ENCODE results near the gene TERT.

The TERT gene

DNA sequence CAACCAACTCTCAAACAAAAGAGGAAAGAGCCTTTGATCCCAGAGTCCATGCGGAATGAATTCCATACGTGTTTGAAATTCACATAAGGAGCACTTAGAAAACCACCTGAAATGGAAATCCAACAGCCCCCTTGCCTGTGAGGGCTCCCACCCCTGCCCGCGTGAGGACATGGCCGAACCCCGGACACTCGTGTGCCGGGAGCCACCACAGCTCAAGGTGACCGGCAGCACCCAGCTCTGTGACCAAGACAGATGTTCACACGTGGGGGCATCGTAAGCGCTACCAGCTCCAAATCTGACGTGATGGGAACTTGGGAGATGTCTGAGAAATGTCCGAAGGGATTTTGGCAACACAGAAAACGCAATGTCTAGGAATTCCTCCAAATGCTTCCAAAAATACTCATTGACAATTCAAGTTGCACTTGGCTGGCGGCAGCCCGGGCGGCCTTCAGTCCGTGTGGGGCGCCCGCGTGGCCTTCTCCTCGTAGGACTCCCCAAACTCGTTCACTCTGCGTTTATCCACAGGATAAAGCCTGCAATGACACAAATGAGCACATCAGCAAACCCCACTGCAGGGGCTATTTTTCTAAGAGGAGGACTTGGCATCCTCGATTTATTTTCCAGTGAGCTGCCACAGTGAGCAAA lies 23.2 kb upstream of the TERT start:
- no peak for DNase-seq

DNA sequence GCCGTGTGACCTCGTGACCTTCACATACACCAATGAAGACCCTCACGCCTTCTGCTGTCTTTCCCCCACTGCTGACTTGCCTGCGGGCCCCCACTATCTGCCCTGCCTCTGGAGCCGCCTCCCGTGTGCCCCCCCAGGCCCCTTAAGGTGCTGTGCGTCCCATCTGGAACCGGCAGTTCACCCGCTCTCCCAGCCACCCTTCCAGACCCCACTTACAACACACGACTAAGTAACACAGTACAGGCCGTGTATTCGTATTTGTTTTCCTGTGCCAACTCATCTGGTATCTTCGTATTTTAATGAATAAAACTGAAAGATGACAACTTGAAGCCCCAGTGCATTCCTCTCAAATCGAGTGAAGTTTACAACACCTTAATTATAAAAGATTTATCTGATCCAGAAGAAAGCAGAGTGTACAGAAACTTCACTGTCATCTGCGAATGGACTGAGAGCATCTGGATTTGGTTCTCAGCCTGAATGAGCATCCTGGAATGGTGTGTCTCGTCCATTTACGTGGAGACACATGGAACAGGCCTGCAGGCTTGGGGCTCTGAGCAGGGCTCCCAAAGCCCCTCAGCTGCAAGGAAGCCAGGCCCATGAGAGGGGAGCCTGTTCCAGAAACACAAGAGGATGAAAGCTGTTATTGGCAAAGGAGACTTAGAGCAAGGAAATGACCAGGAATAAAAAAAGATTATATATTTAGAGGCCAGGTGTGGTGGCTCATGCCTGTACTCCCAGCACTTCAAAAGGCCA lies 21.9 kb upstream of the TERT start:
- DNase-seq = no peak

DNA sequence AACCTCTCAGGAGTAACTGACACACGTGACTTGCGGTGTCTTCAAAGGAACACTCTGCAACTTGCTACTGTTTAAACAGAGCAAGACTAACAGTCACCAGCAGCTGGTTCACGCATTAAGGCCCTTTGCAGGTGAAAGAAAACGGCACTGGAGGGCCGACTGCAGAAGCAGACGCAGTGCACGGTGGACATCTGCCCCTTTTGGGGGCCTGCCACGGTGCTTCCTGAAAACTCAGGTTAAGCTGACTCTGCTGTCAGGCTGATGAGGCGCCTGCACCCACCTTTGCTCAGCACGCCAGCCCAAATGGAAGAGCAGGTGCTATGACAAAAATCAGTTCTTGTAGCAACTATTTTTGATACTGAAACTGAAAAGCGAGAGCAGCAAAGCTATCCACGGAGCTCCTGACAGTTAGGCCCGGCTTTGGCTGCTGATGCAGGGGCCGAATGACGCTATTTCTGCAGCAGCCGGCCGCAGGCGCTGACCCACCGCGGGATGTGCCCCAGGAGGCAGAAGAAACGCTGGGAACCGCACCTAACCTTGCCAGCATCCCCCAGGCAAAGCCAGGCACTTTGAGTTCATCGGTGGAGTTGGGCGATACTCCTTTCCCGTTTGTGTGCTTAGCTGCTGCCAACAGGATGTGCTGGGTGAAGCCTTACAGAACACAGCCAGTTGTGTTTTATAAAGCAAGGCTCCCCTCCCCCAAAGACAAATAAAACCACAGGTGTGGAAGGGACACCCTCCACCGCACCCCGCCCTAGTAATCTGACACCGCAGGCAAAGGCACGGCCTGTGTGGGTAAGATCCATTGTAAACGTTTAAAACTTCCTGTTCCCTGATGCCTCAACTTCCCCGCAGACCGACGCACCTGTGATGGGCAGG lies 21.1 kb upstream of the TERT start:
- peak; percentile 58 for DNase-seq

DNA sequence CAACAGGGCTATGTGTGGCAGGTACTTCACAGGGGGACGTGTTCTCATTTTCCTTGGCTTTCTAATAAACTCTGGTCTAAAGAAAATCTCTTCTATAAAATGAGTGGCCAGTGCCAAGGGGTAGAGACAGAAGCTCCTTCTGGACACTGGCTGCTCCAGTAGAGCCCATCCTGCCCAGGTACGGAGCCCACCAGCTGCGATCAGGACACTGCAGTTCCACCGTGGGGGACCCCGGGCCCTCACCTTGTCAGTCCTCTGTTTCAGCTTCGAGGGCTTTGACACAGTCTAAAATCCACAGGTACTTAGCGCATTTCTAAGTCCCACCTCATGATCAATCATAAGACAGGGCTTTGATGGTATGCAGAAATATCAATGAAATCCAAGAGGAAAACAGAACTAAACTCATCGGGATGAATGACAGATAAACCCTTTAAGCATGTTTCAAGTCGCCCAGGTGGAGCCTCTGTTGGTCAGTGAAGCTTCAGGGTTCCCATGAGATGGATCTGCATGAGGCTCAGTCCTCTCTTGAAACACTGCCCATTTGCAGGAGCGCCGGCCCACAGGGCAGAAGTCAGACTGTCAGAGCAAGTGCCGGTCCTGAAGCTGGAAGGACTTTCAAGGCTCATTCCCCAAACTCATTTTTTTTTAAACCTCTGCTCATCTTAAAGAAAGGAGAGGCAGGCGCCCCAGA lies 20.3 kb upstream of the TERT start:
- DNase-seq = no peak

DNA sequence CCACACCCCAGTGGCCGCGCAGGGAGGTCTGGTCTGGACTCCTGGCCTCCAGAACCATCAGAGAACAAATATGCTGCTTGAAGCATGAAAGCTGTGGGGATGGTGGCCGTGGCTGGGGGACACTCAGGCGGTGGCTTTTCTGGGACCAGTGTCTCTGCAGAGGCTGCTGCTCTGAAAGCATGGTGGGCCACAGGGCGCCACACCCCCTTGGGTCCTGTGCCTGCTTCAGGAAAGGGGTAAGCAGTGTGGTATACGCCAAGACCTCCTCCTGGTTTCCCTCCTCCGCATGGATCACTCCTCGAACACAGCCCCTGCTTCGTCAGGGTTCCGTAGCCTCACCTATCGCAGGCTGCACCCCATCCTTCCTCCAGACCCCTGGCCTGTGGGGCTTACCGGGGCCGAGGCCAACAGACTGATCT lies 19.7 kb upstream of the TERT start:
- DNase-seq = no peak

DNA sequence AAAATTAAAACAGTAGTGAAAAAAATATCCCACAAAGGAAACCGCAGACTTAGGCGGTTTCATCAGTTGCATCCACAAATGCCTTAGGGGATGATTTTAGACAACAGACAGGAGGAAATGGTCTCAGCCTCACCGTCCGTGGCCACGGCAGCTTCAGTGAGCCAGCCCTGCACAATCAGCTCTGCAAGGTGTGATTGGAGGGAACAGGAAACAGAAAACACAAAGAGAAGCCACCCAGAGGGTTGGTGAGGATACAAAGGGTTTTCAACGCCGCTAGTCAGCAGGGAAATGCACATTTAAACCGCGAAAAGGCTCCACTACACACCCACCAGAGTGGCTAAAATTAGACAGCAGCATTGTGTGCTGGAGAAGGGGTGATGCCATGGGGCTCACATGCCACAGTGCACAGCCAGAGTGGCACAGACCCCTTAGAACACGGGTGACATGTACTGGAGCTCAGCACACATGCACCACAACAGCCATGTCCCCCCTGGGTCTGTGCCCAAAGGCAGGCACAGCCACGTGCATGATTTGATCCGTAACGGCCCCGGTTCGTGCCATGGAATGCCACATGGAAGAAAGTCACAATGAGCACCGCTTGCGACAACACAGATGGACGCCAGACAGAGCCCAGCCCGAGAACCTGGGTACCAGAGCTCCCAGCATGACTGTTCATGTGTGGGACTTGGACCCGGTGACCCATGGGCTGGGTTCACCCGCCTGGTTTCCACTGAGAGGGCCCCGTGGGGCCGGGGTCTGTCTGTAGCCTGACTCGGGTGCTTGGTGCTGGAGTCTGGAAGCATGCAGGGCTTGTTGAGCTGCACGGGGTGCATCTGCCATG lies 18.3 kb upstream of the TERT start:
- DNase-seq = no peak

DNA sequence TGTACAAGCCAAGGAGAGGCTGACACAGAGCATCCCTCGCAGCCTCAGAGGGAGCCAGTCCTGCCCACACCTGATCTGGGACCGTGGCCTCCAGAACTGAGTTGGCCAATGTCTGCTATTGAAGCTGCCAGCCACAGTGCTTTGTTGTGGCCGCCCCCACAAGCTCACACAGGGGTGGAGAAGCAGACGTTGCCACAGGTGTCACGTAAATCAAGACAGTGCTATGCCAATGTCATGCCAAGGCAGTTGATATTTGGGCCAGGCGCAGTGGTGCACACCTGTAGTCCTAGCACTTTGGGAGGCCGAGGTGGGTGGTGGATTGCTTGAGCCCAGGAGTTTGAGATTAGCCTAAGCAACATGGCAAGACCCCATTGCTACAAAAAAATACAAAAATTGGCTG lies 17.3 kb upstream of the TERT start:
- DNase-seq = no peak

DNA sequence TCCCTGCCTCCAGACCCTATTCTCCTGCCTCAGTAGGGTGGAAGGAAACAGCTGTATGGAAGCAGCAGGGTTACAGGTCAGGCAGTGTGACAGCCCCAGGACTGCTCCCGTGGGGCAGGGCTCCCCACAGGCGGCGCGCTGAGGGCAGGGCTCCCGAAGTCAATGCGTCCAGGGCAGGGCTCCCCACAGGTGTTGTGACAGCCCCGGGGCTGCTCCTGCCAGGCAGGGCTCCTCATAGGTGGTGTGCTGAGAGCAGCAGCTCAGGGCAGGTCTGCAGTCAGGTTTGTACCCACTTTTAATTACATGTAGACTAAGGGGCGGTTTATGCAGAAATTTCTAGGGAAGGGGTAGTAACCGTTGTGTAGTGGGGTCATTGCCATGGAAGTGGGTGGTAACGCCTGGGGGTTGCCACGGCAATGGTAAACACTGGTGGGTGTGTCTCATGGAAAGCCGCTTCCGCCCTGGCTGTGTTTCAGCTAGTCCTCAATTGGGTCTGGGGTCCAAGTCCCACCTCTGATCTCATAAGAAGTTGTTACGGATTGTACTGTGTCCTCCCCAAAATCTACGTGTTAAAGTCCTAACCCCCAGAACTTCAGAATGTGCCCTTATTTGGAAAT lies 16.7 kb upstream of the TERT start:
- no peak for DNase-seq

DNA sequence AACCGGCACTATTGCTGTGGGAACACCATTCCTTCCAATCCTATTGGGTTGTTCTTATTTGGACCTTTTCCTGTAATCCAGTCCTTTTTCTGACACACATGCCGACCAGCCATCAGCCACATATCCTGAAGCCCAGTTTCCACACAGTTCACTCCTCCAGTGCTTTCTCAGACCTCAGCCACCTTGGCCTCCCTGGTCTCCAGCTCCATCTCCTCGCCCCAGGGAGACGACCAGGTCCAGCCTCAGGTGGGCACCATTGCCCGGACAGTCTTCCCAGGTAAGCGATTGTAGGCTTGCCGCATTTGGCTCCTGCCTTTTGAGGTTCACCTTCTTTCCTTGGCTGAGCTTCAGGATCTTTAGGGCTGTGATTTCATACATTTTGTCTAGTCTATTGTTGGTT lies 15.2 kb upstream of the TERT start:
- DNase-seq = no peak

DNA sequence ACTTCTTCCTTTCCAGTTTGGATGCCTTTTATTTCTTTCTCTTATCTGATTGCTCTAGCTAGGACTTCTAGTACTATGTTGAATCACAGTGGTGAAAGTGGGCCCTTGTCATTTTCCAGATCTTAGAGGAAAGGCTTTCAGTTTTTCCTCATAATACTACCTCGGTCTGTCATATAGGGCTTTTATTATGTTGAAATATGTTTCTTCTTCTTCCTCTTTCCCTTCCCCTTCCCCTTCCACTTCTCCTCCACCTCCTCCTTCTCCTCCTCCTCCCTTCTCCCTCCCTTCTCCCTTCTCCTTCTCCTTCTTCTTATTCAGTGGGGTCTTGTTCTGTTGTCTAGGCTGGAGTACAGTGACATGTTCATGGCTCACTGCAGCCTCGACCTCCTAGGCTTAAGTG lies 9.2 kb upstream of the TERT start:
- DNase-seq = no peak

DNA sequence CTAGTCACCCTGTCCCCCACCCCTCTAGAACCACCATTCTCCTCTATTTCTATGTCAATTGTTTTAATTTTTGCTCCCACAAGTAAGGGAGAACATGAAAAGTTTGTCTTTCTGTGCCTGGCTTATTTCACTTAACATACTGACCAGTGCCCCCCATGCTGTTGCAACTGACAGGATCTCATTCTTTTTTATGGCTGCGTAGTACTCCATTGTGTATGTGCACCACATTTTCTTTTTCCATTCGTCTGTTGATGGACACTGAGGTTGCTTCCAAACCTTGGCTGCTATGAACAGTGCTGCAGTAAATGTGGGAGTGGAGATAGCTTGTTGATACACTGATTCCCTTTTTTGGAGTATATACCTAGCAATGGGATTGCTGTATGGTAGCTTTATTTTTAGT lies 7.4 kb upstream of the TERT start:
- no peak for DNase-seq

DNA sequence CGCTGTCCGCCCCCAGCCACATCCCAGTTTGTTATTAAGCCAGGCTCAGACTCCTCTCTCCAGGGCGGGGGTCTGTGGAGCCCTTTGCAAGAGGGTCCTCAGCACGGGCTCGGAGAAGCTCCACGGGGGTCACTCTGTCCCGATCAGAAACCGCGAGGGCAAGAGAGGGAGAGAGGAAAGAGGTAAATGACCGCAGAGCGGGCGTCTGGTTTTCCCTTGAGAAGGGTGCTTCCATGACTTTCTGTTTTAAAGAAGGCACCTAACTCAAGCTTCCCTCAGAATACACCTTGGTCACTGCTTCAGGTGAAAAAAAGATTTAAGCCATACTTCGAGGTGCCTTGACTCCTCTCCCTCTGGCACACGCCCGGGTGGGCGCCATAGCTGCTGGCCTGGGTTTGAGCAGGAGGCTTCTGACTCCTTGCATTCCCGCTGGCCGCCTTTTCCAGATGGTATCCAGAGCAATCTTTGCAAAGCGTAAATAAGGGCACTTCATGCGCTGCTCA lies 5.8 kb upstream of the TERT start:
- no peak for DNase-seq

DNA sequence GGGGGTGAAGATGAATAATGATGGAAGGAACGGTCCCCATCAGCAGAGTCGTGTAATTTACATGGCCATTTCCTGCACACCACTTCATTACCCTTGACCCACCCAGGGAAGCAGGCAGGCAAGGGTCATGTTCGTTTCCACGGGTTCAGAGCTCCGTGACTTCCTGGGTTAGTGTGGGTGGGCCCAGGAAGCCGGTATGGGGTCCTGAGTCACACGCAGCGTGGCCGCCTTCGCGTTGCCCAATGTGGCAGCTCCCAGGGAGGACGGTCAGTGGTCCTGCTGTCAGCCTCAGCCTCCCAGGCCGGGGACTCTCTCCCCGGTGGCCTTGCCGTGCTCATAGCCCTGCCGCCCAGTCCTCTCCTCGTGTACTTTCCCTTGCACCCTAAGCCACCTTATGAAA lies 5.1 kb upstream of the TERT start:
- DNase-seq = no peak

DNA sequence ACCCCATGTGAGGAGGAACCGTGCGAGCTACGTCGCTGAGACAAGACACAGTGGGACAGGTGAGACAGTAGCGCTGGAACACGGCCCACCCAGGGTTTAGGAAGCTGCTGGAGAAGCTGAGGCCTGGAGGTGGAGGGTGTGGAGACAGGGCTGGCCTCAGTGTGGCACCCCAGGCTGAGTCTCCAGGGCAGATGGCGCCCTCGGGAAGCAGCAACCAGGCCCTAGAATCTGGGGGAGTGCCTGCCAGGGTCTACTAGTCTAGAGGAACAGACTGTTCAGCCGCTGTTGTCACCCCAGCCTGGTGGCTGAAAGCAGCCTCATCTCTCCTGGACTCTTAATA lies 4.6 kb upstream of the TERT start:
- DNase-seq = no peak

DNA sequence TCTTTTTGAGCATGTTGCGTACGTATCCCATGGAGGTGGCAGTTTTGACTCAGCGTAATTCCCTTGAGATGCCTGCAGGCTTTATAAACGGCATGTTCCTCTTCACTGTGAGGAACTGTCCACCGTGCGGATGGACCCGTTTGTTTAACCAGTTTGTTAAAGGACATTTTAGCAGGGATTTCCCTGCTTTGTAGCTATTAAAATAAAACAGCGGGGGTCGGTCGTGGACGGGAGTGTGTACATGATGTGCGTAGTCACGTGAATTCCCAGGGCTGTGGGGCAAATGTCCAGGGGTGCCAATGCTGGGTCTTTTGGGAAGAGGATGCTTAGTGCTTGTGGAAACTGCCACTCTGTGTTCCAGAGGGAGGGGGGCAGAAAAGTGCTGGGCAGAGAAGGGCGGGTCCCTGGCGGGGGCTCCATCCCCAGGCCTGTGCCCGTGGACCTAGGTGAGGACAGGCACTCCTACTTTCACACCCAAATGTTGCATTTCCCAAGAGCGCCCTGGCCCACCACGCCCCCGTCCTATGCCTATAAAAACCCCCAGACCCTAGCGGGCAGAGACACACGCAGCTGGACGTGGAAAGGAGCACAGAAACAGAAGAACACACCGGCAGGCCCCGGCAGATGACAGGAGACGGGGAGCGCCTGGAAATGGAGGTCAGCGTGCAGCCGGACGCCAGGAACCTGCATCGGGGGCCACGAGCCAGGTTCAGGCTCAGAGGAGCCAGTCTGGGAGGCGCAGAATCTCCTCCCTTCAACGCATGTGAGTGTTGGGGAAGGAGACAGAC lies 4.0 kb upstream of the TERT start:
- DNase-seq = no peak

DNA sequence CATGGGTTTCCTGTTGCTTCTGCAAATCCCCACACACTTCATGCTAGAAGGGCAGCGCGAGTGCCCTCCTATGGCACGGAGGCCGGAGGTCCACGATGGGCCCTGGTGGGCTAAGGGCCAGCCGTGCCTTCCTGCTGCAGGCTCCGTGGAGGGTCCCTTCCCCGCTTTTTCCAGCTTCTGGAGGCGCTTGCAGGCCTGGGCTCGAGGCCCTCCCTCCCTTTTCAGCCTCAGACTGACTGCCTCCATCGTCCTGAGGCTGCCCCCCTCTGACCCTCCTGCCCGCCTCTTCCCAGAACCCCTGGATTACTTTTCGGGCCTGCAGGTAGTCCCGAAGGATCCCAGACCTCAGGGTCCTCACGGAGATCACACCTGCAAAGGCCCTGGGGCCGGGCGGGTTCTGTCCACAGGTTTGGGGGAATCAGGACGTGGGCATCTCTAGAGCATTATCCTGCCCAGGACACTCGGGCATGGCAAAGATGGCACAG lies 3.2 kb upstream of the TERT start:
- DNase-seq = no peak

DNA sequence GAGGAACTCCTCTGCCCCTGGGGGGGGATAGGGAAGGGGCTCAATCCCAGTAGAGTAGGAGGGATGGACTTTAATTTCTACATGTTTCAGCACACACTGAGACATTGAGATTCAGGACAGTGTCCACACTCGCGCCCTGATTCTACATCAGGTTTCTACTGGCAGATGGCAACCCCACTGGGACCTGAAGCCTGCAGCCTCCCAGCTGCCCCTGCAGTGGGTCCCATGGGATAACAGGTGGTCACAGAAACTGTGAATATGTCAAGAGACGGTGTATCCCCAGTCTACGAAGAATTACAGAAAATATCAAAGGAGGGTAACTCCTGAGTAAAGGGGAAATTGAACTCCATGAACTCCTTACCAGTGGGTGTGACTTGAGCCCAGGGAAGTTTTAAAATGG lies 2.4 kb upstream of the TERT start:
- no peak for DNase-seq

DNA sequence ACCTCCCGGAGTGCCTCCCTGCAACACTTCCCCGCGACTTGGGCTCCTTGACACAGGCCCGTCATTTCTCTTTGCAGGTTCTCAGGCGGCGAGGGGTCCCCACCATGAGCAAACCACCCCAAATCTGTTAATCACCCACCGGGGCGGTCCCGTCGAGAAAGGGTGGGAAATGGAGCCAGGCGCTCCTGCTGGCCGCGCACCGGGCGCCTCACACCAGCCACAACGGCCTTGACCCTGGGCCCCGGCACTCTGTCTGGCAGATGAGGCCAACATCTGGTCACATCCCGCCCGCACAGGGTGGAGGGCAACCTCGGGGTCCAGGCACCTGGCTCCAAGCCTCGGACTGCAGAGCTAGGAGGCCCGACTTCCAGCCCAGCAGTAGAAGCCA lies 776 bp upstream of the TERT start:
- no peak for DNase-seq

DNA sequence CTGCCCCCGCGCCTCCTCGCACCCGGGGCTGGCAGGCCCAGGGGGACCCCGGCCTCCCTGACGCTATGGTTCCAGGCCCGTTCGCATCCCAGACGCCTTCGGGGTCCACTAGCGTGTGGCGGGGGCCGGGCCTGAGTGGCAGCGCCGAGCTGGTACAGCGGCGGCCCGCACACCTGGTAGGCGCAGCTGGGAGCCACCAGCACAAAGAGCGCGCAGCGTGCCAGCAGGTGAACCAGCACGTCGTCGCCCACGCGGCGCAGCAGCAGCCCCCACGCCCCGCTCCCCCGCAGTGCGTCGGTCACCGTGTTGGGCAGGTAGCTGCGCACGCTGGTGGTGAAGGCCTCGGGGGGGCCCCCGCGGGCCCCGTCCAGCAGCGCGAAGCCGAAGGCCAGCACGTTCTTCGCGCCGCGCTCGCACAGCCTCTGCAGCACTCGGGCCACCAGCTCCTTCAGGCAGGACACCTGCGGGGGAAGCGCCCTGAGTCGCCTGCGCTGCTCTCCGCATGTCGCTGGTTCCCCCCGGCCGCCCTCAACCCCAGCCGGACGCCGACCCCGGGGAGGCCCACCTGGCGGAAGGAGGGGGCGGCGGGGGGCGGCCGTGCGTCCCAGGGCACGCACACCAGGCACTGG lies 548 bp downstream of the TERT start:
- DNase-seq = no peak

Data from activated naive CD4-positive, alpha-beta T cell treated with anti-CD3 and anti-CD28 coated beads, Interleukin-2, amount 50 U/mL, for 16 hours (primary cell).